Hematopoietic multipotent progenitor cell treated with erythropoietin and hydrocortisone succinate and interleukin-3 and kit ligand, for 8 days (in vitro differentiated cells): Measurements from ENCODE around the gene USP47.

Source experiments
- DNase-seq: peaks from one replicate; pipeline ENCODE4 v3.0.0-alpha.2; 2015

Gene USP47

GRCh38 chr11:12007769-12008737, 166.3 kb downstream of the USP47 start, which contains the start of gene DKK3:
Gene DKK3, minus strand, starts transcription at chr11:12008626. Its CDS starts 44 bp downstream, at chr11:12008582.
- no peak for DNase-seq
